GM12874 (cell line): ENCODE data around the gene PROZ.

ENCODE experiments used
- TF ChIP-seq, protein P1 (sequence below): IDR thresholded peaks from 2 replicates; pipeline ENCODE4 v1.5.1; 2011; ENCODE audit warnings: low read depth, mild to moderate bottlenecking, control low read depth, low read length, moderate library complexity; ENCODE audit not compliant: insufficient read depth

Gene PROZ

DNA sequence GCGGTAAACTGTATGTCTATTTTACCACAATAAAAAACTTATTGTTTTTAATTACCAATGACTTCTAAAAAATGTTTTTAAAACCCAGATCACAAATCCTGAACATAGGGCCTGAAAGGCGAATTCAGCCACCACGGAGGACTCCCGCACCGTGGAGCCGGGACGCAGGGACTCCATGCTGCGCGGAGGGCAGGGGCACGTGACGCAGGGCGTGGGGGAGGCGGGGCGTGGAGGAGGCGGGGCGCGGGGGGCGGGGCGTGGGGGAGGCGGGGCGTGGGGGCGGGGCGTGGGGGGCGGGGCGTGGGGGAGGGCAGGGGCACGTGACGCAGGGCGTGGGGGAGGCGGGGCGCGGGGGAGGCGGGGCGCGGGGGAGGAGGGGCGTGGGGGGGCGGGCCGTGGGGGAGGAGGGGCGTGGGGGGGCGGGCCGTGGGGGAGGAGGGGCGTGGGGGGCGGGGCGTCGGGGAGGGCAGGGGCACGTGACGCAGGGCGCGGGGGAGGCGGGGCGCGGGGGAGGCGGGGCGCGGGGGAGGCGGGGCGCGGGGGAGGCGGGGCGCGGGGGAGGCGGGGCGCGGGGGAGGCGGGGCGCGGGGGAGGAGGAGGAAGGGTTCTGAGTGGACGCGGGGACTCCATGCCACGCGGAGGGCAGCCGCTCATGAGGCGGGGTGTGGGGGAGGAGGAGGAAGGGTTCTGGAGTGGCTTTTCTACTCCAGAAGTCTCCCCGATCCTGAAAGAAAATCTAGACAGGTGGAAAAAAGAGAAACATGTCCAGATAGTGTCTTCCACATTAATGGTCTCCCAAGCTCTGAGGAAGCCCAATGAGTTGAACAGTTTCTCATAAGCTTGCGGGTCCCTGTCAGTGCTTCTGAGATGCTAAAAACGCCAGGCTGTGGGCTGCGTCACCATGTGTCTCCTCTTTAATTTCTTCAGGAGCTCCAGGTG, 4.4 kb upstream of the PROZ start:
- TF ChIP-seq, protein P1, sequence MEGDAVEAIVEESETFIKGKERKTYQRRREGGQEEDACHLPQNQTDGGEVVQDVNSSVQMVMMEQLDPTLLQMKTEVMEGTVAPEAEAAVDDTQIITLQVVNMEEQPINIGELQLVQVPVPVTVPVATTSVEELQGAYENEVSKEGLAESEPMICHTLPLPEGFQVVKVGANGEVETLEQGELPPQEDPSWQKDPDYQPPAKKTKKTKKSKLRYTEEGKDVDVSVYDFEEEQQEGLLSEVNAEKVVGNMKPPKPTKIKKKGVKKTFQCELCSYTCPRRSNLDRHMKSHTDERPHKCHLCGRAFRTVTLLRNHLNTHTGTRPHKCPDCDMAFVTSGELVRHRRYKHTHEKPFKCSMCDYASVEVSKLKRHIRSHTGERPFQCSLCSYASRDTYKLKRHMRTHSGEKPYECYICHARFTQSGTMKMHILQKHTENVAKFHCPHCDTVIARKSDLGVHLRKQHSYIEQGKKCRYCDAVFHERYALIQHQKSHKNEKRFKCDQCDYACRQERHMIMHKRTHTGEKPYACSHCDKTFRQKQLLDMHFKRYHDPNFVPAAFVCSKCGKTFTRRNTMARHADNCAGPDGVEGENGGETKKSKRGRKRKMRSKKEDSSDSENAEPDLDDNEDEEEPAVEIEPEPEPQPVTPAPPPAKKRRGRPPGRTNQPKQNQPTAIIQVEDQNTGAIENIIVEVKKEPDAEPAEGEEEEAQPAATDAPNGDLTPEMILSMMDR = no peak

DNA sequence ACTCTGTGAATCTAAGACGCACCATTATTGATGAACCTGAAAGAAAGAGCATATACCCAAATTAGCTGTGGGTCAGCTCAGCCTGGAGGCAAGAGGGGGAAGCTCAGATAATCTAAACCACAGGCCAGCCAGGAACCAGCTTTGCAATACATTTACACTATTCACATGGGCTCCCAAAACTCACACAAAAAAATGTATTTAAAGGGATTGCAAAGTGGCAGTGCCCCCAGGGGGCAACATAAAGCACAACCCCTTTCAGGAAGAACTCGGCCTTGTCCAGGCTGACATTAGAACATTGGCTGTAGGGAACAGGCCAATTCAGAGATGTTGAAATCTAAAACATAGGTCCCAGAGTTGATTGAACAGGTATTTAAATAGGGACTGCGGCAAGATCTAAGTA, 3.2 kb upstream of the PROZ start:
- TF ChIP-seq, protein P1 = no peak

DNA sequence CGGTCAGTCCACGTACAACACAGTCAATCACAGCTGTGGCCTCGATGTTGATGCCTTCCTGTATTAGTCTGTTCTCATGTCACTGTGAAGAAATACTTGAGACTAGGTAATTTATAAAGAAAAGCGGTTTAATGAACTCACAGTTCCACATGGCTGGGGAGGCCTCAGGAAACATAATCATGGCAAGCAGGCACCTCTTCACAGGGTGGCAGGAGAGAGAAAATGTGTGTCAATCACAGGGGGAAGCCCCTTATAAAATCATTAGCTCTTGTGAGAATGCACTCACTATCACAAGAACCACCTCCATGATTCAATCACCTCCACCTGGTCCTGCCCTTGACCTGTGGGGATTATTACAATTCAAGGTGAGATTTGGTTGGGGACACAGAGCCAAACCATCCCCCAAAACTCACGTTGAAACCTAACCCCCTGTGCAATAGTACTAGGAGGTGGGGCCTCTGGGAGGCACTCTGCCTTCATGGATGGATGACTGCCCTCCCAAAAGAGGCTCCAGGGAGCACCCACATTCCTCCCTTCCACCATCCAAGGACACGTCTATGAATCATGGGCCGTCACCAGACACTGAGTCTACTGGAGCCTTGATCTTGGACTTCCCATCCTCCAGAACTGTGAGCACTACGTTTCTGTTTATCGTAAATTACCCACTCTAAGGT, 2.3 kb upstream of the PROZ start:
- TF ChIP-seq, protein P1 = no peak

DNA sequence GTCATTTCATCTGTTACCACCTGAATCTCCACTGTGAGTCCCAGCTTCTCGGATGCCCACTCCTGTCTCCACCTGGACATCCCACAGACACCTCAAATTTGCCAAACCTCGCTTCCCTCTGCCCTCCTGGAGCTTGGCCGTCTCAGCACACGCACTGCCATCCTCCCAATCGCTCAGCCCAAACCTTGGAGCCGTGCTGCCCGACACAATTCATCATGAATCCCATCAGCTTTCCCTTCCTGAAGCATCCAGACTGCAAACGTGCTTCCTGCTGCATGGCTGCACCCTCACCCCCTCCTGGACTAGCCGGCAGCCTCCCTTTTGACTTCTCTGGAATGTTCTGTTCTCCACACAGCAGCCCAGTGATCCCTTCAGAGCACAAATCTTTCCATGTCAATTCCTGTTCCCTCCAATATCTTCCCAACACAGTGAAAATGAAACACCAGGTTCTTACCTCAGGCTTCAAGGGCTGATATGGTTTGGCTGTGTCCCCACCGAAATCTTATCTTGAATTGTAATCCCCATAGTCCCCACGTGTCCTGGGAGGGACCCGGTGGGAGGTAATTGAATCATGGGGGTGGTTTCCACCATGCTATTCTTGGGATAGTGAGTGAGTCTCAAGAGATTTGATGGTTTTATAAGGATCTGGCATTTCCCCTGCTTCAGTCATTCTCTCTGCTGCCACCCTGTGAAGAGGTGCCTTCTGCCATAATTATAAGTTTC, 1.1 kb upstream of the PROZ start:
- TF ChIP-seq, protein P1 = no peak

DNA sequence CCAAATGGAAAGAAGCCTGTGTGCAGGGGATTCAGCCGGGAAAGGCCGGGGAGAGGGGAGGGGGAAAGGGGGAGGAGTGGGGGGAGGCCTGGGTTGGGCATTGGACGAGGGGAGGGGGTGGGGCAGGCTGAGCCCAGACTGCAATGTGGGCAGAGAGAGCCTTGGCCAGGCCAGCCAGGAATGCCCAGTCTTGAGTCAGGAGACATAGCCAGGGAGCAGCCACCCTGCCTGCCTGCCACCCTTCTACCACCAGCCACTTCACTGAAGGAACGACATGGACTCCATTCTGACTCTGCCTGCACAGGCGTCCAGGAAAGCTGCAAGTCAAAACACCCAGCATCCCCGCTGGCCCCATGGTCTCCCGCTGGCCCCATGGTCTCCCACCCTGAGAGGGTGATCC, 498 bp downstream of the PROZ start:
- TF ChIP-seq, protein P1 = no peak

DNA sequence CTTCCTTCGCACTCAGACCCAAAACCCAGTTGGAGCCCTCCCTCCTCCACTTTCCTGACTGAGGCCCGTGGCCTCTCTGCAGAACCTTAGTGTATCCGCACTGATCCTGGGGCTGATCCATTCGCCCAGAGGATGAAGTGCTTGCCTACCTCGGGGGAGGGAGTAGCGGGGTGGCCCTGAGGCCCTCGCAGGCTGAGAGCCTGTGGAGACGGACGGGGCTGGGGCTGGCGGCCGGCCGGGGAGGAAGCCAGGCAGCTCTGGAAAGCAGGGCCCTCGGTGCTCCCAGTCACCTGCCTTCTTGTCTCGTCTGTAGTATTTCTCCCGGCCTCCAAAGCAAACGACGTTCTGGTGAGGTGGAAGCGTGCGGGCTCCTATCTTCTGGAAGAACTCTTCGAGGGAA, 1.3 kb downstream of the PROZ start:
- TF ChIP-seq, protein P1 = no peak

DNA sequence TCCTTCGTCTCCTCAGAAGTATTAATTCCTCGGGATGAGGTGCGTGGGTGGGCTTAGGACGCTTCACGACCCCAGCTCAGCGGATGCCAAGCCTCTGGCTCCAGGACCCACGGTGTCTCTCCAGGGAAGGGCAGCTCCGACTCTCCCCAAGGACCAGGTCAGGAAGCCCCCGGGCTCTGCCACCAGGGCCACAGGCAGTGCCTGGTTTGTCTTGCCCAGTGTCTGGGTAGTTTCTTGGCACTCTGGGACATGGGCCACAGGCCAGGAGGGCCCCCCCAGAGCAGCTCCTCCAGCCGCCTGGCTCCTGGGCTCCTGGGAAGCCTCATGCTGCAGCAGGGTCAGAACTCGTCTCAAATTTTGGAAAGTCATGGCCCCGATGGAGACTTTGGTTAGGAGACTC, 2.5 kb downstream of the PROZ start:
- TF ChIP-seq, protein P1 = no peak
